Right lobe of liver (tissue), 4 donors: Measurements from ENCODE around the gene SEMA3C.

ENCODE experiments used
- POLR2A ChIP-seq: fragments of 450-650 bp; IDR thresholded peaks from one replicate; pipeline ENCODE4 v1.6.1; 2017; ENCODE audit warnings: antibody characterized with exemption, mild to moderate bottlenecking
- TF ChIP-seq, protein P1 (sequence below), 4 donors: fragments of 200-600 bp in 3 of 4; fragments of 450-650 bp in 1 of 4; IDR thresholded peaks; one replicate each; pipeline versions ENCODE4 v1.5.1 to v1.8.0; 2016 to 2022; ENCODE audit warnings: antibody characterized with exemption in 4 of 4, mild to moderate bottlenecking in 2 of 4
- donor health status: DM: no; HTN: no; CAD: no.
- donor health status: DM: no; HTN: no; CAD: no.
- donor health status: DM: no; HTN: yes; CAD: no.

DNA sequence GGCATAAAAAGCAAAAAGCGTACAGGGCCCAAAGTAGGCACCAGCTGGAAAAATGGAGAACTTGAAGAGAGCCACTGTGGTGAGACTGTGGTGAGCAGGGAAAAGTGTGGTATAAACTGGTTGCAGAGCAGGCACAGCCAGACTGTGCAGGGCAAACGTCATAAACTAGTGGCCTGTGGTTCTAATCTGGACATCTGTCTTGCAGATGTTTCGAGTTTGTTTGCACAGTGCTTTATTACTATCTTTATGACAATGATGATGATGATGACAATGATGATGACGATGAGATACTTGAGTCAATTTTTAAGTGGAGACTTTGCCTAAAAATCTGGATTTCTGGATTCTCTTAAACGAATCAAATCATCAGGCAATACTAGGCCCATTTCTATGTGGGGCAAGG, 45.7 kb downstream of the SEMA3C start:
- TF ChIP-seq, protein P1, sequence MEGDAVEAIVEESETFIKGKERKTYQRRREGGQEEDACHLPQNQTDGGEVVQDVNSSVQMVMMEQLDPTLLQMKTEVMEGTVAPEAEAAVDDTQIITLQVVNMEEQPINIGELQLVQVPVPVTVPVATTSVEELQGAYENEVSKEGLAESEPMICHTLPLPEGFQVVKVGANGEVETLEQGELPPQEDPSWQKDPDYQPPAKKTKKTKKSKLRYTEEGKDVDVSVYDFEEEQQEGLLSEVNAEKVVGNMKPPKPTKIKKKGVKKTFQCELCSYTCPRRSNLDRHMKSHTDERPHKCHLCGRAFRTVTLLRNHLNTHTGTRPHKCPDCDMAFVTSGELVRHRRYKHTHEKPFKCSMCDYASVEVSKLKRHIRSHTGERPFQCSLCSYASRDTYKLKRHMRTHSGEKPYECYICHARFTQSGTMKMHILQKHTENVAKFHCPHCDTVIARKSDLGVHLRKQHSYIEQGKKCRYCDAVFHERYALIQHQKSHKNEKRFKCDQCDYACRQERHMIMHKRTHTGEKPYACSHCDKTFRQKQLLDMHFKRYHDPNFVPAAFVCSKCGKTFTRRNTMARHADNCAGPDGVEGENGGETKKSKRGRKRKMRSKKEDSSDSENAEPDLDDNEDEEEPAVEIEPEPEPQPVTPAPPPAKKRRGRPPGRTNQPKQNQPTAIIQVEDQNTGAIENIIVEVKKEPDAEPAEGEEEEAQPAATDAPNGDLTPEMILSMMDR (IDR thresholded peaks at IDR 0.05): no peak
- TF ChIP-seq POLR2A: no peak
